Measurements from ENCODE around the gene STK26.
"Not testable (repeated sequence)": the region's sequence is repeated elsewhere in the genome, so short reads cannot be mapped to it uniquely, and the experiment has no call there.

The STK26 gene

GRCh38 chrX:132022967-132023895 lies at the start of gene STK26:
Gene STK26, plus strand, starts transcription at chrX:132023302. Its CDS starts 316 bp downstream, at chrX:132023618.
- peak; percentile 21 for DNase-seq (ENCODE audit: low spot score)

- no peak for DNase-seq (ENCODE audit: low spot score)
These were observed 47.3 kb upstream of the STK26 start for GRCh38 chrX:131975851-131976250.

- DNase-seq (ENCODE audit: low spot score), result no peak
These were observed 45.5 kb upstream of the STK26 start for GRCh38 chrX:131977619-131978018.

DNA sequence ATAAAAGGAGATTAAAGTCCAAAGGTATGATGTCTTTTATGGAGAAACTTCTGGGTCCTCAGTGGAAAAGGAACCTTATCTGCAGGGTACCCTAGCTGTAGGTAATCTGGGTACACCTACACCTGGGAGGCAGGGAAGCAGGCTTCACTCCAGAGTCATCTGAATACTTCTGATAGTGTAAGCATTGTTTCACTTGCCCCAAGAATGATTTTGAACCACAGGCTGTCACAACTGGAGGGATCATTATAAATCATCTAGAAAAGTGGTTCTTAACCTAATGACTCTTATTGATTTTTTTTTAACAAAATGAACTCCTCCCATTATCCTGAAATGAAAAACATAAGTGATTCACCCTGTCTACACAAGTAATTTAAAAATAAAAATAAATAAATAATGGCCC lies 44.0 kb upstream of the STK26 start:
- DNase-seq (ENCODE audit: low spot score), result no peak

DNA sequence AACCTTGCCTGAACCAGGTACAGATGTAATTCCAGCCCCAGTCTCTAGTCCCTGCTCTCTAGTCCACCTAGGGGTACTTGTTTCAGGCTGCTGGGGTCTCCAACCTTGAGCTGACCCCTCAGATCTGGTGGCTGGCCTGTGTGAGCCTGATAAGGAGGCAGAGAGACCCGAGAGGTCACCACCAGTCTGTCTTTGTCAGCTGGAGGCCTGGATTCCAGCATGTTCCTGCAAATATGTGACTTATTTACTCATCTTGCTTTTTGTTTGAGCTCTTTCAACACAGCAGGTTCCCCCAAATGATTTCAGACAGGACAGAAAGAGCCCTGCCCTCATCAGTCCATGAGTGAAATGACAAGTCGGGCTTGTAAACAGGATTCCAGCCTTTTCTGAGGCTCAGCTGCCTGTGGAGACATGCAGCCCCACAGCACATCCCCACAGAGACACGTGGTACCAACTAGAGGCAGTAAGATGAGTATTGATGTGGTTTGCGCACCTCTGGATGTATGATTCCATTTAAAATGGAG lies 37.5 kb upstream of the STK26 start:
- DNase-seq (ENCODE audit: low spot score), result peak; percentile 4

- DNase-seq (ENCODE audit: low spot score), result no peak
These were observed 35.9 kb upstream of the STK26 start for GRCh38 chrX:131987252-131987651.

GRCh38 chrX:131988236-131988635 lies 34.9 kb upstream of the STK26 start:
- DNase-seq (ENCODE audit: low spot score), result no peak

DNA sequence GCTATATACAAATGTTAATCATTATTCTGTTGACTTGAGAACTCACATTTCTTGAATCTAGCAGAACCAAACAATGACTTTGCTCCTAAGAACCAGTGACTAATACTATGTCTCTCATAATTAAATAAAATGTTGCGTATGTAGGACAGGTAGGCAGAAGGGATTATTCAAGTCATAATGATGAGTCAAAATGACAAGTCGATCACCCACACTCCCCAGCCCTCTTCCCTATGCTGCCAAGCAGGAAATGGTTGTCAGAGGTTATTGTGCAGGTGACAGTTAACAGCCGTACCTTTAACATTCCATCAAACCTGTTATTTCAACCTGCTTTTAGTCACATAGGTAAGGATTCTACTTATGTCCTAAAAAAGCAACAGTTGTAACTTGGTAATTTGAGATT lies 22.0 kb upstream of the STK26 start:
- DNase-seq (ENCODE audit: low spot score), result no peak

- no peak for DNase-seq (ENCODE audit: low spot score)
These were observed 18.4 kb upstream of the STK26 start for GRCh38 chrX:132004728-132005127.

- no peak for DNase-seq (ENCODE audit: low spot score)
These were observed 13.8 kb upstream of the STK26 start for GRCh38 chrX:132009350-132009749.

- not testable (repeated sequence) for DNase-seq (ENCODE audit: low spot score)
These were observed 12.9 kb upstream of the STK26 start for GRCh38 chrX:132010213-132010612.

DNA sequence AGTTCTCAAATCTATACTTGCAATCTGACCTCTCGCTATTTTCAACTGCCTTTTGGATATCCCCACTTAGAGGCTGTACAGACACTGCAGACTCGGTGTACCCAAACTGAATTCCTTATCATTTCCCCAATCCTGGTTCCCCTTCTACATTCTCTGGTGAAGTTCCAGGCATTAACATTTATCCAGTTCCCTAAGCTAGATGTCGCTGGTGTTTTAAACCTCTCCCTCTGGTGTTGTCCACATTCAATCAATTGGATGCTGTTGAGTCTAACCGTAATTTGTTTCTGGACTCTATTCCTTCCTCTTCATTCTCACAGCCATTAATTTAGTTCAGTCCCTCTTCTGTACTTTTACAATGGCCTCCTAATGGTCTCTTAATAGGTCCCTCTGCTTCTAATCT lies 7.2 kb upstream of the STK26 start:
- no peak for DNase-seq (ENCODE audit: low spot score)

GRCh38 chrX:132016628-132017430 lies 6.3 kb upstream of the STK26 start:
- no peak for DNase-seq (ENCODE audit: low spot score)

GRCh38 chrX:132017431-132018185 lies 5.5 kb upstream of the STK26 start:
- DNase-seq (ENCODE audit: low spot score), result no peak

DNA sequence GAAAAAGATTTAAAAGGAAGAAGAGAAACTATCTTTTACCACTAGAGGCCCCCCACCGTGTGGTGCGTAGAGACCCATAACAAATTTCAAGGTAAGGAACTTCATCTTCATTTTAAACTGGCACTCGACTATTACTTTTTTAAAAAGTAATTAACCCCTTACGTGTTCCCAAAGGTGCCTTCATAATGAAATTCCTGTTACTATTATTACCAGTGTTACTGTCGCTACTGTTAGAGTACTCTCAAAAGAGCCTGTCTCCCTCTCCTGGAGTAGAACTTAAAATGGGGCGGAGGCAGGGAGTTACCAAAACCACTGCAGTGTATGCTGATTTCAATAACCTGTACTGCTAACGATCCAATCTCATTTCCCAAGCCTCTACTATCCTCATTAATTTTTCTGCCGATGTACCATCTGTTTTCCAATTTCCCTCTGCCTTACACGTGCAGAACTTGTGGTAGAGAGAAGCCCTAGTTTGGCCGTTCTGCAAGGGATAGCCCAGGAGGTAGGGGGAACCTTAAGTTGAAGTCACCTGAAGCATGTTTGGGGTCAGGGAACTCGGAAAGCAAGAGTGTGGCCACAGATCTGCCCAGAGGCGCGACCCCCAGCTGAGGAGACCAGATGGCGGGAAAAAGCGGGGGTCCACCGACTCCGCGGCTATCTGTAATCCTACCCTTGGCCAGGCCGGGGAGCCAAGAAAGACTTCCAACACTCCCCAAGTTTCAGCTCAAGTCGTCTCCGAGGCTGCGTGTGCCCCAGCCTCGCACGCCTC lies 720 bp upstream of the STK26 start:
- DNase-seq (ENCODE audit: low spot score), result no peak

DNA sequence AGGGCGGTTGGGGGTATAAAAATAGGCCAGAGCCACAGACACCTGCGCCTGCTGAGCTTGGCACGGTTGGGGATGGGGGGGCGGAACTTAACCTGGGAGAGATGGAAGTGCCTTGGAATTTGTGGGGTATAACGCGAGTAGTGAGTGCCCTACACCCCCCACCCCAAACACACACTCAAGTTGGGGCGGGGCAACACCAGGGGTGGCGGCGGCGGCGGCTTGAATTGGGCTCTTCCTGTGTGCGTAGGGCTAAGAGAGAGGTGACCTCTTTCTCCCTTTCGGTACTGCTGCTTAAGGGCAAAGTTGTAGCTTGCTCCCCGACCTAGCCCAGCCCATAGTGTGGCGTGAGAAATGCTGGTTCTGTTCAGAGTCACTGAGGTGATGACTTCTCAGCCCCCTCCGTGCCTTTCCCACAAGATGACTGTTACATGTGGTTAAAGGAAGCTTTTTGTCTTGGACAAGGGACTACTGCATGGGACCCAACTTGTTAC lies 839 bp downstream of the STK26 start:
- no peak for DNase-seq (ENCODE audit: low spot score)

DNA sequence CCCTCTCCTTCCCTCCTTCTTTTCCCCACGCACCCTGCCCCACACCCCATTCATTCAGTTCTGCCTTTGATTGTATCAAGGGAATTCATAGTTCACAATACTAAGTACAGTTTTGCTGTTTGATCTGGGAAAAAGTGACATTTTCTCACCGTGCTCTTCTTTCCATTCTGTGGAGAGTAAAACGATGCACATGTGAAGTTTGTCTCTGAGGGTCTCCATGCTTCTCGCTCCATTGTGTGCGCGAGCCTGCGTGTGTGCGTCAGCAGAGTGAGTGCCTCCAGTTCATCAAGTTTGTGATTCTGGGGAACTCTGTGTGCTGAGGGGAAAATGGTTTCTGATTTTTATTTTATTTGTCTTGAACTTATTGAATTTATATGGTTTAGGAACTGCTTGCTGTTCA lies 1.9 kb downstream of the STK26 start:
- no peak for DNase-seq (ENCODE audit: low spot score)

GRCh38 chrX:132030264-132030663 lies 7.2 kb downstream of the STK26 start:
- no peak for DNase-seq (ENCODE audit: low spot score)

DNA sequence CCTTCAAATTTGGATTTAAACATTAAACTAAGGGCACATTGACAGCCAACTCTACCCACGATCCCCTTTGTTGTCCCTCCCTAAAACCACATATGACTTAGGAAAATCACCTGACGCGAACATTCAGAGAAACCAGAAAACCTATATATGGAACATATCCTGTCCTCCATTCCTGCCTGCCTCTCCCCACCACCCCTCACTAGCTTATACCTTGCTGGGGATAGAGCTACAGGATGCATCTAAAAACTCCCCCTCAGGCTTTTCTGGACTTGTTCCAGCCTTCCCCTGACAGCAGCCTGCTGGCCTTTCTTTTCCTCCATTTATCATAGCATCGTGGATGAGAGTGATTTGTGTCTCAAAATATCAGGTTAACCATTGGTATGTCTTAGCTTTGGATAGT lies 8.8 kb downstream of the STK26 start:
- DNase-seq (ENCODE audit: low spot score), result no peak

DNA sequence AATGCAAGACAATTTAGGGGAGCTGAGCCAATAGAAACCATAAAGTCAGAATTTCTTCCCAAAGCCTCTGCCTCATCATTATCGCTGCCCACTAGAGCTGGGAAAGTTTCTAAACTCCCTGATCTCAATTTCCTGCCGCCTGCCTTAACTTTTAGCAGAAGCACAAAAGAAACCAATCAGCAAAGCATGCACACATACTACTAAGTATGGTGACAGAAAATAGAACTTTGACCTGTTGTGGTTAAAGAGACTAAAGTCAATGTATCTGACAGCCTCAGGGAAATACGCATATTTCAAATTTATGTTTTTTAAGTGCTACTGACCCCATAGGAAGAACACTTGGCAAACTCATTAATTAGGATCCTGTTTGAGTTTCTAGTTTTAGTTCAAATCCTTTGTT lies 10.1 kb downstream of the STK26 start:
- DNase-seq (ENCODE audit: low spot score), result no peak

GRCh38 chrX:132034648-132035047 lies 11.5 kb downstream of the STK26 start:
- no peak for DNase-seq (ENCODE audit: low spot score)
